Kidney epithelial cell (primary cell): Measurements from ENCODE around the gene NDST3. TPM values are rescaled to one million over a fixed set of nuclear protein-coding genes. Genes with fewer than 3 reads are reported as not detected.
A peak's percentile ranks its signal among the peaks of the same experiment; 100 is the strongest.

Experiments
- DNase-seq: peaks from one replicate; pipeline ENCODE4 v3.0.0-alpha.2; 2010; ENCODE audit warnings: low read depth
- H3K27me3 ChIP-seq: 2 replicates; pipeline ENCODE4 v1.6.0; 2011; ENCODE audit warnings: low read length; ENCODE audit not compliant: control insufficient read depth, insufficient read depth
- H3K36me3 ChIP-seq: 2 replicates; pipeline ENCODE4 v1.5.1; 2011; ENCODE audit warnings: low read length; ENCODE audit not compliant: control insufficient read depth, insufficient read depth
- H3K4me3 ChIP-seq: 2 replicates; pipeline ENCODE4 v1.5.1; 2011; ENCODE audit warnings: low read depth, mild to moderate bottlenecking, control low read depth, low read length
- total RNA-seq: library from RNA; depleted of rRNA; stranded (reverse); fragments of >200 nt; gene quantifications from 2 replicates; pipeline ENCODE4 v1.2.3, GENCODE V29; 2015
- TF ChIP-seq, protein P1 (sequence below): IDR thresholded peaks from 2 replicates; pipeline ENCODE4 v1.5.1; 2011; ENCODE audit warnings: mild to moderate bottlenecking, moderate library complexity, low read length, control low read depth, inconsistent platforms; ENCODE audit not compliant: insufficient read depth, poor library complexity, severe bottlenecking

The NDST3 gene
- total RNA-seq, 1 donor from 2014 or later = 0.71 TPM

DNA sequence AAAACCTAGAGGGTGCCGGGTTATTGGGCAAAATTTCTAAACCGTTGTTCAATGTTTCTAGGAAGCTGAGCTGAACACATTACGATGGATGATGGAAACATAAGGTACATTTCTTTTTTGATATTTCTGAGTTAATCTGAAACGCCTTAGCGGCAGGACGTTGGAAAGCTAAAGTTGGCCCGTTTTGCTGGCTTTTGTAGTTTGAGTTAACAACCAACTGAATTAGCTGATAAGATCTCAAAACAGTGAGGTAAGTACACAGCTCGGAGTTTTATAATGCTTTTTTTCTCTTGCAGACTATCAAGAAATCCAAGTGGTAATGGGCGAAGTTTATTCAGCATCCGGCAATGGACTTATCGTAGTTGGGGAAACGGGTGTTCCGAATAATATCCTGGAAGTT, 245.0 kb downstream of the NDST3 start:
- Histone ChIP-seq H3K27me3 (no peaks in the 10 kb centered on the region), H3K4me3 (peak overlapping the region; percentile 89), H3K36me3 (no peaks in the 10 kb centered on the region)
- TF ChIP-seq, protein P1, sequence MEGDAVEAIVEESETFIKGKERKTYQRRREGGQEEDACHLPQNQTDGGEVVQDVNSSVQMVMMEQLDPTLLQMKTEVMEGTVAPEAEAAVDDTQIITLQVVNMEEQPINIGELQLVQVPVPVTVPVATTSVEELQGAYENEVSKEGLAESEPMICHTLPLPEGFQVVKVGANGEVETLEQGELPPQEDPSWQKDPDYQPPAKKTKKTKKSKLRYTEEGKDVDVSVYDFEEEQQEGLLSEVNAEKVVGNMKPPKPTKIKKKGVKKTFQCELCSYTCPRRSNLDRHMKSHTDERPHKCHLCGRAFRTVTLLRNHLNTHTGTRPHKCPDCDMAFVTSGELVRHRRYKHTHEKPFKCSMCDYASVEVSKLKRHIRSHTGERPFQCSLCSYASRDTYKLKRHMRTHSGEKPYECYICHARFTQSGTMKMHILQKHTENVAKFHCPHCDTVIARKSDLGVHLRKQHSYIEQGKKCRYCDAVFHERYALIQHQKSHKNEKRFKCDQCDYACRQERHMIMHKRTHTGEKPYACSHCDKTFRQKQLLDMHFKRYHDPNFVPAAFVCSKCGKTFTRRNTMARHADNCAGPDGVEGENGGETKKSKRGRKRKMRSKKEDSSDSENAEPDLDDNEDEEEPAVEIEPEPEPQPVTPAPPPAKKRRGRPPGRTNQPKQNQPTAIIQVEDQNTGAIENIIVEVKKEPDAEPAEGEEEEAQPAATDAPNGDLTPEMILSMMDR = no peak
- DNase-seq = no peak

GRCh38 chr4:118279920-118280432, 245.7 kb downstream of the NDST3 start:
- no peak for DNase-seq
- Histone ChIP-seq H3K27me3 (no peaks in the 10 kb centered on the region), H3K36me3 (no peaks in the 10 kb centered on the region), H3K4me3 (peak overlapping the region; percentile 89)
- TF ChIP-seq, protein P1 = no peak

- TF ChIP-seq, protein P1 = peak; percentile 70
- no peaks in the 10 kb centered on the region for H3K27me3 ChIP-seq
- peak overlapping the region; percentile 89 for H3K4me3 ChIP-seq
Measured at GRCh38 chr4:118280501-118281218, 246.4 kb downstream of the NDST3 start.

DNA sequence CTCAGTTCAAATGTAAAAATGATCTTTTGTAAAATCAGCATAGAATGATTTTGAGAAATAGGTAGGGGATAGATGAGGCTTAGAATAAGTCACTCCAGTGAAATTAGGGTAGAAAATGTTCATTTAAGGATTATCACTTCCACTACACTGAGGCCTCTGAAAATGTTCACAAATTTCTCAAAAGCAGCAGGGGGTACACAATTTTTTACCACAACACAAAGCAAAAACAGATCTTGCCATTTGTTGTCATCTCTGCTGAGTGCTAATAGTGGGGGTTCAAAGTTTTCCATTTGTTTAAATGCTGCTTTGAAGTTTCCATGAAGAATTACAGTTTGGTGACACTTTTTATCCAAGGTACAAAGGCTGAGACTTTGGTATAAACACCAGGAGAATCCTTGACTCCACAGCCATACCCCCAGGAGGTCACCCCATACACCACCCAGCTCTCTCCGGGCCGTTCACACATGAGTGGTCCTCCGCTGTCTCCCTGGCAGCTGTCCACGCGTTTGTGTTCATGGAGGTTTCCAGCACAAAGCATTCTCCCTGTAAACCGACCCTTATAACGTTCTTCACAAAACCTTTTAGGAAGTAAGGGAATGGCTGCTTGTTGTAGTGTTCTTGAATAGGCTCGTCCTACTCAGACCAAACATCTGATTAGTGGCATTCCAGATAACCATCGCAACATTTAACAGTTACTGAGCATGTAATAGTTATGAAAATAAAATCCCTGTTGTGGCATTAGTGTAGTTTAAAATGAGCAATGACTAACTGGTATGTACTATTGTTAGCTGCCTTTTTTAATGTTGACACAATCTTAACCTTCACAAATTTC, 247.5 kb downstream of the NDST3 start:
- H3K27me3 ChIP-seq = no peaks in the 10 kb centered on the region
- H3K36me3 ChIP-seq = no peaks in the 10 kb centered on the region
- no peak overlapping the region for H3K4me3 ChIP-seq
- DNase-seq = no peak
- TF ChIP-seq, protein P1 = no peak

More at GRCh38 chr4:118280501-118281218, 246.4 kb downstream of the NDST3 start:
- H3K36me3 ChIP-seq = no peaks in the 10 kb centered on the region
- no peak for DNase-seq

GRCh38 chr4:118282692-118283091, 248.4 kb downstream of the NDST3 start:
- Histone ChIP-seq H3K36me3 (no peaks in the 10 kb centered on the region), H3K27me3 (no peaks in the 10 kb centered on the region), H3K4me3 (no peak overlapping the region)
- TF ChIP-seq, protein P1 = no peak
- no peak for DNase-seq
